IPS-18a (cell line): ENCODE measurements around the gene STOM.

Experiments used
- H3K27ac ChIP-seq: one replicate; pipeline ENCODE4 v1.5.1; 2013; ENCODE audit warnings: low read length
- H3K27me3 ChIP-seq: one replicate; pipeline ENCODE4 v1.6.1; 2013; ENCODE audit warnings: mild to moderate bottlenecking, low read length; ENCODE audit not compliant: control insufficient read depth, insufficient read depth
- H3K36me3 ChIP-seq: one replicate; pipeline ENCODE4 v1.6.1; 2013; ENCODE audit warnings: low read depth, low read length; ENCODE audit not compliant: control insufficient read depth
- H3K4me1 ChIP-seq: one replicate; pipeline ENCODE4 v1.6.1; 2013; ENCODE audit warnings: low read depth, low read length; ENCODE audit not compliant: control insufficient read depth
- H3K4me3 ChIP-seq: one replicate; pipeline ENCODE4 v1.5.1; 2013; ENCODE audit warnings: low read length
- H3K9ac ChIP-seq: one replicate; pipeline ENCODE4 v1.6.1; 2013; ENCODE audit warnings: mild to moderate bottlenecking, low read length, moderate library complexity
- H3K9me3 ChIP-seq: one replicate; pipeline ENCODE4 v1.6.1; 2013; ENCODE audit warnings: low read depth, low read length; ENCODE audit not compliant: control insufficient read depth

Gene STOM

GRCh38 chr9:121368138-121368522 lies 1.9 kb downstream of the STOM start:
- H3K4me3 ChIP-seq = peak overlapping the region; percentile 32
- H3K27me3 ChIP-seq = peaks cover 15% of the 10 kb centered on the region
- H3K9ac ChIP-seq = no peak overlapping the region
- H3K4me1 ChIP-seq = peaks cover 18% of the 10 kb centered on the region
- H3K9me3 ChIP-seq = no peaks in the 10 kb centered on the region
- no peaks in the 10 kb centered on the region for H3K36me3 ChIP-seq
- H3K27ac ChIP-seq = no peak overlapping the region

GRCh38 chr9:121367306-121368137 lies 2.5 kb downstream of the STOM start:
- Histone ChIP-seq H3K36me3 (no peaks in the 10 kb centered on the region), H3K27ac (no peak overlapping the region), H3K9me3 (no peaks in the 10 kb centered on the region), H3K4me1 (peaks cover 18% of the 10 kb centered on the region), H3K4me3 (peak overlapping the region; percentile 32), H3K27me3 (peaks cover 15% of the 10 kb centered on the region), H3K9ac (no peak overlapping the region)

DNA sequence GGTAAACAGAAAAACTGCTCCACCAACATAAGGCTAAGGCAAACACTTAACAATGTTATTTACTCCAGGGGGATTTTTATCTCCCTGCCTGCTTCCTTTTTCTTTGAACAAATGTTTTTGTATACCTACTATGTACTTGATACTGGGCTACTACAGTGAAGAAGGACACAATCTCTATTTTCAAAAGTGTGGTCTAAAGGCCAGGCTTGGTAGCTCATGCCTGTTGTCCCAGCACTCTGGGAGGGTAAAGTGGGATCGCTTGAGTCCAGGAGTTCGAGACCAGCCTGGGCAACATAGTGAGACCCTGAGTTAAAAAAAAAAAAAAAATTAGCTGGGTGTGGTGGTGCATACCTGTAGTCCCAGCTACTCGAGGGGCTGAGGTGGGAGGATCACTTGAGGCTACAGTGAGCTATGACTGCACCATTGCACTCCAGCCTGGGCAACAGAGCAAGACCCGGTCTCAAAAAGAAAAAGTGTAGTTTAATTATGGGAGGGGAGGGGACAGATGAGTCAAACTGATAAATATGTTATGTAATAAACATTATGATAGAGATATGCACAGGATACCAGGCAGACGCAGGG lies 3.3 kb downstream of the STOM start:
- H3K4me1 ChIP-seq = peaks cover 18% of the 10 kb centered on the region
- H3K4me3 ChIP-seq = no peak overlapping the region
- no peak overlapping the region for H3K27ac ChIP-seq
- no peaks in the 10 kb centered on the region for H3K36me3 ChIP-seq
- no peak overlapping the region for H3K9ac ChIP-seq
- peaks cover 15% of the 10 kb centered on the region for H3K27me3 ChIP-seq
- no peaks in the 10 kb centered on the region for H3K9me3 ChIP-seq

DNA sequence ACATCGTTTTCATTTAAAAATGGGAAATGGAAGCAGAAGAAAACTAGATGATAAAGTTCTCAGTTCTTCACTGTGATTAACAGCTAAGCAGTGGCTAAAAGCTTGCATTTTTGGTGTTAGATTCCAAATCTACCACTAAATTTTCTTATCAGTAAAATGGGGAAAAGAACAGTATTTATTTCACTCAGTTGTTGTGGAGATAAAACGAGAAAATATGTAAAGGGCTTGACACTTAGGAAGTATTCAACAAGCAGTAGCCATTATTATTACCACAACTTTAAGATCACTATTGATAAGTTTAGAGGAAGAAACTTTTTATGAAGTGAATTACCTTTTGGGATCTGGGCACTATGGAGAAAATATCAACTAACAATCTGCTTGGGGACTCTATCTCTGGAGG lies 4.5 kb downstream of the STOM start:
- no peaks in the 10 kb centered on the region for H3K36me3 ChIP-seq
- H3K9me3 ChIP-seq = no peaks in the 10 kb centered on the region
- no peak overlapping the region for H3K27ac ChIP-seq
- H3K9ac ChIP-seq = no peak overlapping the region
- peaks cover 18% of the 10 kb centered on the region for H3K4me1 ChIP-seq
- H3K27me3 ChIP-seq = peaks cover 15% of the 10 kb centered on the region
- H3K4me3 ChIP-seq = no peak overlapping the region

DNA sequence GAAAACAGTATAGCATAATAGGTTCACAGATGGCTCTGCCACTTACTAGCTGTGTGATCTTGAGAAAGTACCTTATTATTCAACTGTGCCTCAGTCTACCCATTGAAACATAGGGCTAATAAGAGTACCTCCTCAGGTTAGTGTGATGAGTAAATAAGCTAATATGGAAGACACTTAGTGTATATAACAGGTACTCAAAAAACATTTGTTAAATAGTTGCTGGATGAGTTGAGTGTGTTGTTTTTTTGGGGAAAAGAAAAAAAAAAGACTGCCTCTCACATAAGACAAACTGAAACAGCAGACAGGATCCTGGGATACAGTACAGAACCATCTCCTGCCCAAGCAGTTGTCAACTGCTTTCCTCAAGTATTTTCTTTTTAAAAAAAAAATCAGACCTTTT lies 5.2 kb downstream of the STOM start:
- H3K4me1 ChIP-seq = peaks cover 18% of the 10 kb centered on the region
- H3K27me3 ChIP-seq = peaks cover 15% of the 10 kb centered on the region
- no peaks in the 10 kb centered on the region for H3K9me3 ChIP-seq
- no peak overlapping the region for H3K9ac ChIP-seq
- H3K4me3 ChIP-seq = no peak overlapping the region
- H3K27ac ChIP-seq = no peak overlapping the region
- H3K36me3 ChIP-seq = no peaks in the 10 kb centered on the region

GRCh38 chr9:121364077-121364476 lies 6.0 kb downstream of the STOM start:
- Histone ChIP-seq H3K9ac (no peak overlapping the region), H3K36me3 (no peaks in the 10 kb centered on the region), H3K4me3 (no peak overlapping the region), H3K27ac (no peak overlapping the region), H3K27me3 (peaks cover 7% of the 10 kb centered on the region), H3K9me3 (no peaks in the 10 kb centered on the region), H3K4me1 (peaks cover 17% of the 10 kb centered on the region)

DNA sequence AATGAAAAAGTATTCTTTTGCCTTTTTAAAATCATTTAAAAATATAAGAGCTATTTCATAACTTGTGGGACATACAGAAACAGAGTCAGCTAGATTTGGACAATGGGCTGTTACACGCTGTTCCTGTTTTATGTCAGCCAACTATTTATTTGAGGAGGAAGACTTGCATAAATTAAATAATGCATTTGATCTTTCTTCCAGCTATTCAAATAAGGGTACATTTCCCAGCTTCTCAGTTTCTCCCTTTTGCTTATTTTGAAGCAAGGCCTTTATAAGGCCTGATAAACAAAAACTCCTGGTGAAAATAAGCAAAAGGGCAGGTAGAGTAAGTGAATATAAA lies 6.5 kb downstream of the STOM start:
- Histone ChIP-seq H3K4me1 (peaks cover 14% of the 10 kb centered on the region), H3K9ac (no peak overlapping the region)

GRCh38 chr9:121362813-121363621 lies 7.0 kb downstream of the STOM start:
- Histone ChIP-seq H3K27ac (no peak overlapping the region), H3K4me1 (peaks cover 10% of the 10 kb centered on the region), H3K9ac (no peak overlapping the region), H3K27me3 (no peaks in the 10 kb centered on the region), H3K9me3 (no peaks in the 10 kb centered on the region), H3K4me3 (no peak overlapping the region), H3K36me3 (no peaks in the 10 kb centered on the region)

More for the DNA sequence above, 6.5 kb downstream of the STOM start:
- Histone ChIP-seq H3K4me3 (no peak overlapping the region), H3K36me3 (no peaks in the 10 kb centered on the region), H3K27me3 (peaks cover 2% of the 10 kb centered on the region), H3K9me3 (no peaks in the 10 kb centered on the region), H3K27ac (no peak overlapping the region)

DNA sequence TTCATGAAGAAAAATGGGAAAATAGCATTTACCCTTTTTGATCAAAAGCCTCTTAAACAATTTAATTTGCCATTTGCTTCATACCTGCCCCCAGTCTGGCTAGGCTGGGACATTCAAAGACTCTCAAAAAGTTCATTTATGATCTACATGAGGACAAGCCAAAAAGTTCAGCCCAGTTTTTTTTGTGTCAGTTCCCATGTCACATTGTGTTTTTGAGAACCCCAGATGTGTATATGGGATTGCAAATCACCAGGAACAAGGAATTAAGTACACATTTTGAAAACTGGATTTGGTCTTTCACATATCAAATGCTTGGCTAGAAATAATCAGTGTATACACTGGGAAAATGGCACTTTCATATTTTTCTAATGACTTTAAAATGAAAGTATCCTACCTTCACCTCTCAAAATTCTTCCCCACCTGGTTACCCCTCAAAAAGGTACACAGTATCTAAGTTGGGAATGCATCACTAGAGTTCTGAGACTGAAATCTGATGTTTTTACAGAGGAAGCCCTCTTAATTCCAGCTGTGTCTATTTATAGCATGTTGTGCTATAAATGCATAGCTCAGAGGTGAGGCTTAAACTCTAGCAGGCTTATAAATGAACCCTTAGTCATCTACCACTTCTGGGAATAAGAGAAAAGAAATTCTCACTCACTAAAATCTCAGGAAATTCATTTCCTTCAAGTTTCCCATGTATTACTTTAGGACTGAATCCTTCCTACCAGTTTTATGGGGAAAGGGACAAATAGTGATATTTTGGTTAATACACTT lies 9.3 kb downstream of the STOM start:
- Histone ChIP-seq H3K27ac (no peak overlapping the region), H3K27me3 (no peaks in the 10 kb centered on the region), H3K9ac (no peak overlapping the region), H3K9me3 (no peaks in the 10 kb centered on the region), H3K4me3 (no peak overlapping the region), H3K4me1 (no peaks in the 10 kb centered on the region), H3K36me3 (no peaks in the 10 kb centered on the region)

DNA sequence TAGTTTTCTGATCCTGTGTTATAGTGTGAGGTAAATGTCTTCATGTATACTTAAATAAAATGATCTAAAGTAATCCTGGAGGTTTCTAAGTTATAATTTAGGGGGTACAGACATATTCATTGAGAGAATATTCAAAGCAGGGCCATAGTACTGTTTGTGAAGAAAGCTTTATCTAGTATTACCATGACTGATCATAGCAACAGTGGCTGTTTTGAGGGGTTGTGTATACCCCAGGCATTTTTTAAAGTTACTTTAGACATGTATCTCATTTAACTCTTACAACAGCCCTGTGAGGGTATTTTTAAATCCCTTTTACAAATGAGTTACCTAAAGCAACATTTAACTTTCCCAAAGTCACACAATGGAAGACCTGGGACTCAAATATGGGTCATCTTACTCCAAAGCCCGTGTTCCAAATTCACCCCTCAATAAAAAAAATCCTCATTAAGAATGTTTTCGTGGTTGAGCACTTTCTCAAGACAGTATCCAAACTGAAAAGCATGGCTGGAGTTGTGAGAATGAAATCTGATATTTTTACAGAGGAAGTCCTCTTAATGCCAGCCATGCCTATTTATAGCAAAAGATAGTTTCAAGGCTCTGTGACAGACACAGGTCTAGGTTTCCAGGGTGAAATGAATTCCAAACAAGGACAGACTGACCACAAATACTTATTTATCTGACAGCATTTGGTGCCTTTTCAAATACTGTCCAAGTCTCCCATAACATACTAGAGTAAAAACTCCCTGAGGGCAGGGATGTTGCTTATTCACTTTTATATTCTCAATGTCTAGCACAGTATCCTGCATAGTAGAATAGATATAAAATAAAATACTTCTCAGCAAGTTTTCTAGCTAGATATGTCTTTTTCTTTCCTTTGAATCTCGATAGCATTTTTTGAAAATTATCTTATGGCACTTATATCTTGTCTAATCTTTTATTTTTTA lies 10.4 kb downstream of the STOM start:
- Histone ChIP-seq H3K9me3 (no peaks in the 10 kb centered on the region), H3K4me3 (no peak overlapping the region), H3K27me3 (no peaks in the 10 kb centered on the region), H3K9ac (no peak overlapping the region), H3K4me1 (no peaks in the 10 kb centered on the region), H3K36me3 (no peaks in the 10 kb centered on the region), H3K27ac (no peak overlapping the region)
